Astrocyte (in vitro differentiated cells and primary cell): ENCODE results near the gene SUSD5. TPM values are rescaled to one million over a fixed set of nuclear protein-coding genes. Genes with fewer than 3 reads are reported as not detected.

ENCODE experiments used
- DNase-seq: peaks from one replicate; pipeline ENCODE4 v3.0.0-alpha.2; 2010; ENCODE audit warnings: low read depth
- FAIRE-seq: peaks from 2 replicates; lab custom pipeline; 2011; peaks lifted over from hg19 to GRCh38; lab: Jason Lieb, UNC
- H2AFZ ChIP-seq: 2 replicates; pipeline ENCODE4 v1.6.0; 2012; ENCODE audit warnings: low read depth, low read length, inconsistent platforms
- H3K27ac ChIP-seq: 2 replicates; pipeline ENCODE4 v1.5.1; 2011; ENCODE audit warnings: low read depth, low read length, inconsistent platforms
- H3K27me3 ChIP-seq: 2 replicates; pipeline ENCODE4 v1.6.0; 2011; ENCODE audit warnings: low read length, inconsistent platforms; ENCODE audit not compliant: insufficient read depth
- H3K36me3 ChIP-seq: 2 replicates; pipeline ENCODE4 v1.5.1; 2011; ENCODE audit warnings: low read length, inconsistent platforms; ENCODE audit not compliant: insufficient read depth
- H3K4me1 ChIP-seq: 2 replicates; pipeline ENCODE4 v1.5.1; 2011; ENCODE audit warnings: low read length, inconsistent platforms; ENCODE audit not compliant: insufficient read depth
- H3K4me2 ChIP-seq: 2 replicates; pipeline ENCODE4 v1.6.0; 2012; ENCODE audit warnings: low read length, inconsistent platforms
- H3K4me3 ChIP-seq: 2 replicates; pipeline ENCODE4 v1.5.1; 2011; ENCODE audit warnings: low read depth, mild to moderate bottlenecking, low read length, inconsistent platforms; ENCODE audit not compliant: insufficient read depth
- H3K79me2 ChIP-seq: 2 replicates; pipeline ENCODE4 v1.6.0; 2012; ENCODE audit warnings: mild to moderate bottlenecking, low read length, inconsistent platforms; ENCODE audit not compliant: insufficient read depth
- H3K9ac ChIP-seq: 2 replicates; pipeline ENCODE4 v1.6.0; 2012; ENCODE audit warnings: mild to moderate bottlenecking, low read length, inconsistent platforms
- H3K9me3 ChIP-seq: 2 replicates; pipeline ENCODE4 v1.5.1; 2012; ENCODE audit warnings: low read depth, mild to moderate bottlenecking, low read length, inconsistent platforms; ENCODE audit not compliant: insufficient read depth
- H4K20me1 ChIP-seq: 2 replicates; pipeline ENCODE4 v1.6.0; 2012; ENCODE audit warnings: low read length, inconsistent platforms; ENCODE audit not compliant: insufficient read depth
- H3K27ac Mint-ChIP-seq: one replicate; pipeline ENCODE4 v1.8.0; 2021; ENCODE audit warnings: mild to moderate bottlenecking, mixed read lengths; ENCODE audit not compliant: unreplicated experiment
- H3K27me3 Mint-ChIP-seq: one replicate; pipeline ENCODE4 v1.8.0; 2021; ENCODE audit warnings: low read depth, mixed read lengths; ENCODE audit not compliant: unreplicated experiment
- H3K36me3 Mint-ChIP-seq: one replicate; pipeline ENCODE4 v1.8.0; 2021; ENCODE audit warnings: low read depth, mixed read lengths; ENCODE audit not compliant: unreplicated experiment
- H3K4me1 Mint-ChIP-seq: one replicate; pipeline ENCODE4 v1.8.0; 2021; ENCODE audit warnings: low read depth, mixed read lengths; ENCODE audit not compliant: unreplicated experiment
- H3K4me3 Mint-ChIP-seq: one replicate; pipeline ENCODE4 v1.8.0; 2021; ENCODE audit warnings: mild to moderate bottlenecking, moderate library complexity, mixed read lengths; ENCODE audit not compliant: unreplicated experiment
- H3K9me3 Mint-ChIP-seq: one replicate; pipeline ENCODE4 v1.8.0; 2021; ENCODE audit warnings: mild to moderate bottlenecking, mixed read lengths; ENCODE audit not compliant: unreplicated experiment
- CTCF ChIP-seq: IDR thresholded peaks from 2 replicates; pipeline ENCODE4 v1.5.1; 2011; ENCODE audit warnings: low read depth, mild to moderate bottlenecking, inconsistent platforms, low read length, moderate library complexity; ENCODE audit not compliant: insufficient read depth
- EZH2 ChIP-seq: IDR thresholded peaks from 2 replicates; pipeline ENCODE4 v1.6.1; 2012; ENCODE audit warnings: mild to moderate bottlenecking, low read length, inconsistent platforms; ENCODE audit not compliant: insufficient read depth
- total RNA-seq: library from RNA; stranded (reverse); gene quantifications from 2 replicates; pipeline ENCODE4 v1.2.1, GENCODE V29; 2021

SUSD5 gene
- total RNA-seq, 1 donor from 2014 or later: 2.8 TPM

GRCh38 chr3:33105341-33105948 lies 113.2 kb downstream of the SUSD5 start:
- H4K20me1 ChIP-seq: no peaks in the 10 kb centered on the region
- FAIRE-seq (no peak), DNase-seq (no peak)
- H3K9ac ChIP-seq: no peak overlapping the region
- H3K4me3 ChIP-seq: no peak overlapping the region
- Mint-ChIP-seq H3K9me3 (no peaks in the 10 kb centered on the region), H3K27me3 (peaks cover 14% of the 10 kb centered on the region), H3K4me3 (no peak overlapping the region), H3K36me3 (peaks cover 2% of the 10 kb centered on the region), H3K4me1 (no peaks in the 10 kb centered on the region), H3K27ac (no peak overlapping the region)
- TF ChIP-seq EZH2 (no peak), CTCF (no peak)
- no peak overlapping the region for H2AFZ ChIP-seq
- H3K4me2 ChIP-seq: no peak overlapping the region
- no peaks in the 10 kb centered on the region for H3K79me2 ChIP-seq
- no peaks in the 10 kb centered on the region for H3K27me3 ChIP-seq
- H3K4me1 ChIP-seq: no peaks in the 10 kb centered on the region
- no peaks in the 10 kb centered on the region for H3K9me3 ChIP-seq
- H3K36me3 ChIP-seq: no peaks in the 10 kb centered on the region
- no peak overlapping the region for H3K27ac ChIP-seq

GRCh38 chr3:33104803-33105202 lies 113.8 kb downstream of the SUSD5 start:
- Histone ChIP-seq H3K4me3 (no peak overlapping the region), H2AFZ (no peak overlapping the region), H3K9ac (no peak overlapping the region), H3K36me3 (no peaks in the 10 kb centered on the region), H3K79me2 (no peaks in the 10 kb centered on the region), H3K4me1 (no peaks in the 10 kb centered on the region), H4K20me1 (no peaks in the 10 kb centered on the region), H3K9me3 (no peaks in the 10 kb centered on the region), H3K27ac (no peak overlapping the region), H3K27me3 (no peaks in the 10 kb centered on the region), H3K4me2 (no peak overlapping the region)
- TF ChIP-seq EZH2 (no peak), CTCF (no peak)
- FAIRE-seq (no peak), DNase-seq (no peak)
- Mint-ChIP-seq H3K9me3 (no peaks in the 10 kb centered on the region), H3K27ac (no peak overlapping the region), H3K4me1 (no peaks in the 10 kb centered on the region), H3K36me3 (peaks cover 2% of the 10 kb centered on the region), H3K27me3 (peaks cover 14% of the 10 kb centered on the region), H3K4me3 (no peak overlapping the region)

GRCh38 chr3:33103480-33103879 lies 115.1 kb downstream of the SUSD5 start:
- Histone ChIP-seq H3K9me3 (no peaks in the 10 kb centered on the region), H2AFZ (no peak overlapping the region), H3K4me1 (no peaks in the 10 kb centered on the region), H3K36me3 (no peaks in the 10 kb centered on the region), H3K27ac (no peak overlapping the region), H3K4me2 (no peak overlapping the region), H3K79me2 (no peaks in the 10 kb centered on the region), H4K20me1 (no peaks in the 10 kb centered on the region), H3K4me3 (no peak overlapping the region), H3K27me3 (no peaks in the 10 kb centered on the region), H3K9ac (no peak overlapping the region)
- no peak overlapping the region for H3K27ac Mint-ChIP-seq
- H3K36me3 Mint-ChIP-seq: no peaks in the 10 kb centered on the region
- DNase-seq (no peak), FAIRE-seq (no peak)
- no peaks in the 10 kb centered on the region for H3K9me3 Mint-ChIP-seq
- TF ChIP-seq EZH2 (no peak), CTCF (no peak)
- no peaks in the 10 kb centered on the region for H3K4me1 Mint-ChIP-seq
- H3K27me3 Mint-ChIP-seq: peaks cover 11% of the 10 kb centered on the region
- no peak overlapping the region for H3K4me3 Mint-ChIP-seq
